H1 (cell line): ENCODE data around the gene C2orf92. TPM values are rescaled to one million over a fixed set of nuclear protein-coding genes. Genes with fewer than 3 reads are reported as not detected.

Experiments used
- CTCF ChIA-PET: fragments of 300-600 bp; sonication (Branson Sonifier 250); formaldehyde crosslinking; loops from one replicate; lab custom pipeline; 2021; ENCODE audit not compliant: partially characterized antibody; lab: Charles Lee
- POLR2A ChIA-PET: fragments of 300-600 bp; sonication (Branson Sonifier 250); formaldehyde crosslinking; loops from one replicate; lab custom pipeline; 2021; ENCODE audit warnings: inconsistent platforms; ENCODE audit not compliant: partially characterized antibody; lab: Charles Lee
- DNase-seq, 2 experiments: peaks; one replicate each; pipeline versions ENCODE4 v3.0.0 to v3.0.0-alpha.2; 2010 to 2022; ENCODE audit warnings: low spot score in 2 of 2, low read depth in 1 of 2, mixed read lengths in 1 of 2
- FAIRE-seq: peaks from 2 replicates; lab custom pipeline; 2011; peaks lifted over from hg19 to GRCh38; lab: Jason Lieb, UNC
- H2AFZ ChIP-seq: 2 replicates; pipeline ENCODE4 v1.8.1; 2012; ENCODE audit warnings: low read length, inconsistent platforms
- H2AK5ac ChIP-seq: 2 replicates; pipeline ENCODE4 v1.6.1; 2013; ENCODE audit warnings: low read depth, low read length
- H2BK120ac ChIP-seq: replicated peaks from 2 replicates; pipeline ENCODE3; 2013; ENCODE audit warnings: low read depth, low read length, inconsistent platforms
- H2BK12ac ChIP-seq: 2 replicates; pipeline ENCODE4 v1.6.1; 2013; ENCODE audit warnings: low read depth, low read length
- H2BK15ac ChIP-seq: 2 replicates; pipeline ENCODE4 v1.6.1; 2013; ENCODE audit warnings: low read length
- H2BK20ac ChIP-seq: 2 replicates; pipeline ENCODE4 v1.6.1; 2013; ENCODE audit warnings: low read length
- H2BK5ac ChIP-seq: 2 replicates; pipeline ENCODE4 v1.6.1; 2013; ENCODE audit warnings: low read depth, low read length
- H3K14ac ChIP-seq: 2 replicates; pipeline ENCODE4 v1.6.1; 2013; ENCODE audit warnings: inconsistent platforms; ENCODE audit not compliant: insufficient read length
- H3K18ac ChIP-seq: 2 replicates; pipeline ENCODE4 v1.6.1; 2013; ENCODE audit warnings: low read length; ENCODE audit errors: extremely low read depth
- H3K23ac ChIP-seq: 2 replicates; pipeline ENCODE4 v1.6.1; 2013; ENCODE audit warnings: inconsistent platforms; ENCODE audit not compliant: insufficient read length
- H3K23me2 ChIP-seq: 2 replicates; pipeline ENCODE4 v1.6.1; 2013; ENCODE audit warnings: low read depth, low read length
- H3K27ac ChIP-seq: 2 replicates; pipeline ENCODE4 v1.6.1; 2011; ENCODE audit warnings: low read depth, low read length, inconsistent platforms
- H3K27me3 ChIP-seq, 4 experiments: replicated peaks in 1 of 4; 1 replicate in 1 of 4; 2 replicates in 3 of 4; pipeline versions ENCODE4 v1.6.1 to v1.8.1; 2011 to 2013; ENCODE audit warnings: low read length in 3 of 4, mild to moderate bottlenecking in 3 of 4, inconsistent platforms in 2 of 4, mixed read lengths in 2 of 4, moderate library complexity in 1 of 4; ENCODE audit not compliant: control insufficient read depth in 3 of 4, insufficient read depth in 3 of 4; ENCODE audit errors: extremely low read depth in 1 of 4
- H3K36me3 ChIP-seq, 4 experiments: 2 replicates each; pipeline versions ENCODE4 v1.6.1 to v1.8.1; 2011 to 2013; ENCODE audit warnings: mild to moderate bottlenecking in 4 of 4, low read length in 3 of 4, moderate library complexity in 2 of 4, control low read depth in 1 of 4, inconsistent platforms in 1 of 4; ENCODE audit not compliant: insufficient read depth in 4 of 4, control insufficient read depth in 2 of 4
- H3K4ac ChIP-seq: replicated peaks from 2 replicates; pipeline ENCODE3; 2013; ENCODE audit warnings: low read length, low read depth, mixed read lengths, inconsistent platforms; ENCODE audit not compliant: insufficient read length
- H3K4me1 ChIP-seq, 4 experiments: replicated peaks in 1 of 4; 1 replicate in 1 of 4; 2 replicates in 3 of 4; pipeline versions ENCODE4 v1.6.1 to v1.8.1; 2011 to 2013; ENCODE audit warnings: low read length in 3 of 4, inconsistent platforms in 2 of 4, mixed read lengths in 1 of 4; ENCODE audit not compliant: insufficient read depth in 4 of 4, control insufficient read depth in 3 of 4
- H3K4me2 ChIP-seq, 2 experiments: 2 replicates each; pipeline versions ENCODE4 v1.6.1 to v1.8.1; 2011 to 2013; ENCODE audit warnings: low read depth in 2 of 2, low read length in 2 of 2, control low read depth in 1 of 2, inconsistent platforms in 1 of 2, mild to moderate bottlenecking in 1 of 2; ENCODE audit not compliant: insufficient read depth in 1 of 2
- H3K4me3 ChIP-seq, 4 experiments: fragments of 200-600, 300-600 bp in 1 of 4; sonication (generic), shearing (Covaris generic), sonication (Bioruptor Twin) in 1 of 4; 2 replicates each; pipeline versions ENCODE4 v1.5.1 to v1.8.1; 2011 to 2016; ENCODE audit warnings: low read length in 4 of 4, low read depth in 3 of 4, control low read depth in 2 of 4, inconsistent platforms in 2 of 4, mild to moderate bottlenecking in 2 of 4, mixed read lengths in 1 of 4, moderate library complexity in 1 of 4; ENCODE audit not compliant: insufficient read depth in 2 of 4; ENCODE audit errors: extremely low read depth in 1 of 4
- H3K56ac ChIP-seq: replicated peaks from 2 replicates; pipeline ENCODE3; 2013; ENCODE audit warnings: low read depth, mild to moderate bottlenecking, mixed read lengths, low read length, inconsistent platforms; ENCODE audit not compliant: insufficient read length
- H3K79me1 ChIP-seq: 2 replicates; pipeline ENCODE4 v1.6.1; 2013; ENCODE audit warnings: low read depth, low read length, control low read depth
- H3K79me2 ChIP-seq, 2 experiments: 2 replicates each; pipeline versions ENCODE4 v1.6.1 to v1.8.1; 2012 to 2013; ENCODE audit warnings: low read length in 2 of 2, mild to moderate bottlenecking in 2 of 2, inconsistent platforms in 1 of 2; ENCODE audit not compliant: insufficient read depth in 2 of 2, control insufficient read depth in 1 of 2
- H3K9ac ChIP-seq, 4 experiments: replicated peaks in 1 of 4; 1 replicate in 1 of 4; 2 replicates in 3 of 4; pipeline versions ENCODE4 v1.6.1 to v1.8.1; 2011 to 2013; ENCODE audit warnings: low read depth in 3 of 4, low read length in 3 of 4, control low read depth in 2 of 4, mild to moderate bottlenecking in 2 of 4, moderate library complexity in 2 of 4, inconsistent platforms in 1 of 4; ENCODE audit errors: extremely low read depth in 1 of 4
- H3K9me3 ChIP-seq, 2 experiments: 2 replicates each; pipeline versions ENCODE4 v1.6.1 to v1.8.1; 2012 to 2013; ENCODE audit warnings: mild to moderate bottlenecking in 2 of 2, moderate library complexity in 2 of 2, control low read depth in 1 of 2, inconsistent platforms in 1 of 2, low read depth in 1 of 2, low read length in 1 of 2, mixed read lengths in 1 of 2; ENCODE audit not compliant: insufficient read depth in 2 of 2
- H4K20me1 ChIP-seq, 2 experiments: replicated peaks in 1 of 2; 2 replicates each; pipeline versions ENCODE3 to v1.8.1; 2011 to 2013; ENCODE audit warnings: inconsistent platforms in 2 of 2, low read length in 2 of 2, mild to moderate bottlenecking in 1 of 2; ENCODE audit not compliant: insufficient read depth in 2 of 2, control insufficient read depth in 1 of 2
- H4K5ac ChIP-seq: 2 replicates; pipeline ENCODE4 v1.6.1; 2013; ENCODE audit warnings: low read length, low read depth, mixed read lengths, inconsistent platforms; ENCODE audit not compliant: insufficient read length
- H4K8ac ChIP-seq: 2 replicates; pipeline ENCODE4 v1.8.0; 2013; ENCODE audit warnings: mild to moderate bottlenecking, moderate library complexity, low read length, inconsistent platforms; ENCODE audit not compliant: insufficient read depth; ENCODE audit errors: extremely low read depth
- H4K91ac ChIP-seq: replicated peaks from 2 replicates; pipeline ENCODE3; 2013; ENCODE audit warnings: low read length, mixed read lengths, inconsistent platforms; ENCODE audit not compliant: insufficient read length
- ASH2L ChIP-seq: fragments of 200-600, 300-600 bp; sonication (generic); IDR thresholded peaks from one replicate; pipeline ENCODE4 v1.7.1; 2017; ENCODE audit warnings: low read length
- ATF3 ChIP-seq: IDR thresholded peaks from 2 replicates; pipeline ENCODE4 v1.6.1; 2011; ENCODE audit warnings: low read depth, mild to moderate bottlenecking, low read length; ENCODE audit not compliant: insufficient read depth
- CEBPB ChIP-seq: IDR thresholded peaks from 2 replicates; pipeline ENCODE4 v1.6.1; 2012; ENCODE audit warnings: low read depth, low read length
- CHD2 ChIP-seq: IDR thresholded peaks from 2 replicates; pipeline ENCODE4 v1.6.1; 2012; ENCODE audit warnings: low read length, improper control_type of control experiment
- CREB1 ChIP-seq: IDR thresholded peaks from 2 replicates; pipeline ENCODE4 v1.6.1; 2012; ENCODE audit warnings: inconsistent platforms
- HDAC2 ChIP-seq, 2 experiments: fragments of 300-600 bp in 1 of 2; sonication (generic) in 1 of 2; IDR thresholded peaks; 2 replicates each; pipeline ENCODE4 v1.6.1; 2011 to 2012; ENCODE audit warnings: low read depth in 2 of 2, low read length in 2 of 2, mild to moderate bottlenecking in 2 of 2, moderate library complexity in 2 of 2, borderline replicate concordance in 1 of 2, inconsistent platforms in 1 of 2
- HDAC6 ChIP-seq: IDR thresholded peaks from one replicate; pipeline ENCODE4 v1.7.1; 2012; ENCODE audit warnings: low read depth, mild to moderate bottlenecking, inconsistent platforms, low read length, moderate library complexity
- KDM5A ChIP-seq: fragments of 200-600 bp; IDR thresholded peaks from 2 replicates; pipeline ENCODE4 v1.7.1; 2012; ENCODE audit warnings: mild to moderate bottlenecking, low read length, inconsistent platforms, mixed read lengths
- PHF8 ChIP-seq: fragments of 200-600 bp; sonication (generic); conservative IDR thresholded peaks from 2 replicates; pipeline ENCODE4 v1.7.1; 2012; ENCODE audit warnings: low read depth, mild to moderate bottlenecking, inconsistent platforms, low read length, moderate library complexity
- RAD21 ChIP-seq, 2 experiments: IDR thresholded peaks in 1 of 2; conservative IDR thresholded peaks in 1 of 2; 2 replicates each; pipeline ENCODE4 v1.6.1; 2011; ENCODE audit warnings: low read depth in 2 of 2, low read length in 2 of 2, improper control_type of control experiment in 1 of 2, inconsistent platforms in 1 of 2, mild to moderate bottlenecking in 1 of 2, moderate library complexity in 1 of 2
- SP2 ChIP-seq: IDR thresholded peaks from 2 replicates; pipeline ENCODE4 v1.6.1; 2012; ENCODE audit warnings: mild to moderate bottlenecking, low read length, inconsistent platforms
- TAF1 ChIP-seq: IDR thresholded peaks from 2 replicates; pipeline ENCODE4 v1.6.1; 2011; ENCODE audit warnings: mild to moderate bottlenecking, low read depth, low read length
- WGBS, 2 experiments: shearing (Covaris generic) in 1 of 2; methylation state at CpG; one replicate each; pipeline versions ENCODE4 v1.1.6 to v1.1.7; 2013 to 2015; ENCODE audit warnings: low lambda C conversion rate in 2 of 2, mixed read lengths in 2 of 2, inconsistent platforms in 1 of 2, low coverage in 1 of 2, missing lambda C conversion rate in 1 of 2; ENCODE audit not compliant: insufficient replicate concordance in 2 of 2, insufficient coverage in 1 of 2, insufficient read length in 1 of 2; ENCODE audit errors: extremely low coverage in 1 of 2, missing lambda C conversion rate in 1 of 2; 5-methylcytosine and 5-hydroxymethylcytosine counted together
- polyA plus RNA-seq, 7 experiments: library from polyadenylated mRNA; depleted of rRNA in 3 of 7; stranded (reverse) in 5 of 7; unstranded in 2 of 7; fragments of >200 nt in 5 of 7; fragments of 200-250 nt in 2 of 7; gene quantifications; 1 replicate in 5 of 7; 2 replicates in 1 of 7; 4 replicates in 1 of 7; pipeline versions ENCODE4 v1.2.1 to v1.2.3, GENCODE V29; 2011 to 2013; ENCODE audit warnings: missing spikeins in 2 of 7, mixed read lengths in 2 of 7
- total RNA-seq: library from RNA; stranded (reverse); fragmentation: NEBNext Ultra II Directional; extraction: Animal tissue kit (Norgen Biotek cat#: 25700); gene quantifications from 2 replicates; pipeline ENCODE4 v1.2.1, GENCODE V29; 2021

C2orf92 gene
- total and polyA plus RNA-seq, 2 of the 8 experiments (the other 6 are each of a cell fraction or from before 2014, with no cell fraction given) = 2.3 to 3.7 TPM

GRCh38 chr2:97657986-97658690 lies 11.4 kb upstream of the C2orf92 start:
- Histone ChIP-seq H3K4me3 (no peak overlapping the region), H3K27ac (no peak overlapping the region), H3K56ac (no peak overlapping the region)
- TF ChIP-seq ASH2L = no peak
- no peak for TF ChIP-seq KDM5A
- no peak for TF ChIP-seq TAF1
- TF ChIP-seq PHF8 = no peak
- no peak for TF ChIP-seq SP2
- TF ChIP-seq HDAC2 (IDR thresholded peaks at IDR 0.05; ENCODE audit: borderline replicate concordance in 1 of 2, low read depth in 2 of 2, low read length in 2 of 2) = no peak
- TF ChIP-seq HDAC6 = no peak
- no peak for TF ChIP-seq ATF3
- no peak for TF ChIP-seq CREB1
- no peak for TF ChIP-seq CEBPB
- no peak for TF ChIP-seq RAD21 (IDR thresholded peaks at IDR 0.05 in 1 of 2, conservative IDR thresholded peaks at IDR 0.05 in 1 of 2; ENCODE audit: low read depth in 2 of 2, low read length in 2 of 2)
- TF ChIP-seq CHD2 = no peak
- TF ChIP-seq, all 59 proteins: peak for 0
- H2BK12ac ChIP-seq = no peak overlapping the region
- peaks cover 0 to 9% (median 7%) of the 10 kb centered on the region in 4 experiments; a peak in 3 of 7 replicates for H3K4me1 ChIP-seq
- H2BK120ac ChIP-seq = no peak overlapping the region
- H3K23me2 ChIP-seq = peaks cover 5% of the 10 kb centered on the region
- no peak overlapping the region for H3K18ac ChIP-seq
- POLR2A ChIA-PET = interaction anchor here (4.2 kb wide), 1 partner anchor 12 kb away, joined by 27 read pairs; the partner anchor contains the start of gene COX5B
- H4K8ac ChIP-seq = no peak overlapping the region
- H4K91ac ChIP-seq = no peak overlapping the region
- H4K20me1 ChIP-seq = peaks cover 0 to 13% of the 10 kb centered on the region in 2 experiments
- CTCF ChIA-PET = interaction anchor here (0.7 to 1.4 kb wide), 4 partner anchors 13 to 68 kb away, joined by 3 to 8 read pairs (median 4); partner anchors contain the start of gene COX5B
- no peak overlapping the region for H3K4ac ChIP-seq
- DNase-seq (peak in 1 of 2 experiments; percentile 17), FAIRE-seq (no peak)
- H3K27me3 ChIP-seq = no peaks in the 10 kb centered on the region
- no peak overlapping the region for H3K4me2 ChIP-seq
- no peak overlapping the region for H2BK15ac ChIP-seq
- H3K79me1 ChIP-seq = peaks cover 8% of the 10 kb centered on the region
- H4K5ac ChIP-seq = no peak overlapping the region
- 88% methylated on average over 37 of the region's 37 CpGs; no CpG with 5 or more reads in 1 of the 2 experiments for WGBS, 2 experiments
- peaks cover 3 to 24% (median 7%) of the 10 kb centered on the region in 4 experiments; a peak in 5 of 8 replicates for H3K36me3 ChIP-seq
- H3K14ac ChIP-seq = no peak overlapping the region
- no peak overlapping the region for H2AFZ ChIP-seq
- no peak overlapping the region for H2BK5ac ChIP-seq
- H3K79me2 ChIP-seq = peaks cover 0 to 25% of the 10 kb centered on the region in 2 experiments; a peak in 2 of 4 replicates
- H3K9ac ChIP-seq = no peak overlapping the region
- no peak overlapping the region for H3K23ac ChIP-seq
- H2AK5ac ChIP-seq = no peak overlapping the region
- 0 out of 4 replicates have a peak, but pooled peaks cover 0 to 5% of the 10 kb centered on the region in 2 experiments for H3K9me3 ChIP-seq
- no peak overlapping the region for H2BK20ac ChIP-seq
